ENCODE measurements around the gene SYNJ1. TPM values are rescaled to one million over a fixed set of nuclear protein-coding genes. Genes with fewer than 3 reads are reported as not detected.
"Not testable (repeated sequence)": the region's sequence is repeated elsewhere in the genome, so short reads cannot be mapped to it uniquely, and the experiment has no call there.

The SYNJ1 gene, protein sequence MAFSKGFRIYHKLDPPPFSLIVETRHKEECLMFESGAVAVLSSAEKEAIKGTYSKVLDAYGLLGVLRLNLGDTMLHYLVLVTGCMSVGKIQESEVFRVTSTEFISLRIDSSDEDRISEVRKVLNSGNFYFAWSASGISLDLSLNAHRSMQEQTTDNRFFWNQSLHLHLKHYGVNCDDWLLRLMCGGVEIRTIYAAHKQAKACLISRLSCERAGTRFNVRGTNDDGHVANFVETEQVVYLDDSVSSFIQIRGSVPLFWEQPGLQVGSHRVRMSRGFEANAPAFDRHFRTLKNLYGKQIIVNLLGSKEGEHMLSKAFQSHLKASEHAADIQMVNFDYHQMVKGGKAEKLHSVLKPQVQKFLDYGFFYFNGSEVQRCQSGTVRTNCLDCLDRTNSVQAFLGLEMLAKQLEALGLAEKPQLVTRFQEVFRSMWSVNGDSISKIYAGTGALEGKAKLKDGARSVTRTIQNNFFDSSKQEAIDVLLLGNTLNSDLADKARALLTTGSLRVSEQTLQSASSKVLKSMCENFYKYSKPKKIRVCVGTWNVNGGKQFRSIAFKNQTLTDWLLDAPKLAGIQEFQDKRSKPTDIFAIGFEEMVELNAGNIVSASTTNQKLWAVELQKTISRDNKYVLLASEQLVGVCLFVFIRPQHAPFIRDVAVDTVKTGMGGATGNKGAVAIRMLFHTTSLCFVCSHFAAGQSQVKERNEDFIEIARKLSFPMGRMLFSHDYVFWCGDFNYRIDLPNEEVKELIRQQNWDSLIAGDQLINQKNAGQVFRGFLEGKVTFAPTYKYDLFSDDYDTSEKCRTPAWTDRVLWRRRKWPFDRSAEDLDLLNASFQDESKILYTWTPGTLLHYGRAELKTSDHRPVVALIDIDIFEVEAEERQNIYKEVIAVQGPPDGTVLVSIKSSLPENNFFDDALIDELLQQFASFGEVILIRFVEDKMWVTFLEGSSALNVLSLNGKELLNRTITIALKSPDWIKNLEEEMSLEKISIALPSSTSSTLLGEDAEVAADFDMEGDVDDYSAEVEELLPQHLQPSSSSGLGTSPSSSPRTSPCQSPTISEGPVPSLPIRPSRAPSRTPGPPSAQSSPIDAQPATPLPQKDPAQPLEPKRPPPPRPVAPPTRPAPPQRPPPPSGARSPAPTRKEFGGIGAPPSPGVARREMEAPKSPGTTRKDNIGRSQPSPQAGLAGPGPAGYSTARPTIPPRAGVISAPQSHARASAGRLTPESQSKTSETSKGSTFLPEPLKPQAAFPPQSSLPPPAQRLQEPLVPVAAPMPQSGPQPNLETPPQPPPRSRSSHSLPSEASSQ (N-terminal part only)
- 10 to 100 TPM; 13.7 to 16.1 TPM for total RNA-seq
- total RNA-seq, result 23.2 to 27.8 reads per million in 2 donors

DNA sequence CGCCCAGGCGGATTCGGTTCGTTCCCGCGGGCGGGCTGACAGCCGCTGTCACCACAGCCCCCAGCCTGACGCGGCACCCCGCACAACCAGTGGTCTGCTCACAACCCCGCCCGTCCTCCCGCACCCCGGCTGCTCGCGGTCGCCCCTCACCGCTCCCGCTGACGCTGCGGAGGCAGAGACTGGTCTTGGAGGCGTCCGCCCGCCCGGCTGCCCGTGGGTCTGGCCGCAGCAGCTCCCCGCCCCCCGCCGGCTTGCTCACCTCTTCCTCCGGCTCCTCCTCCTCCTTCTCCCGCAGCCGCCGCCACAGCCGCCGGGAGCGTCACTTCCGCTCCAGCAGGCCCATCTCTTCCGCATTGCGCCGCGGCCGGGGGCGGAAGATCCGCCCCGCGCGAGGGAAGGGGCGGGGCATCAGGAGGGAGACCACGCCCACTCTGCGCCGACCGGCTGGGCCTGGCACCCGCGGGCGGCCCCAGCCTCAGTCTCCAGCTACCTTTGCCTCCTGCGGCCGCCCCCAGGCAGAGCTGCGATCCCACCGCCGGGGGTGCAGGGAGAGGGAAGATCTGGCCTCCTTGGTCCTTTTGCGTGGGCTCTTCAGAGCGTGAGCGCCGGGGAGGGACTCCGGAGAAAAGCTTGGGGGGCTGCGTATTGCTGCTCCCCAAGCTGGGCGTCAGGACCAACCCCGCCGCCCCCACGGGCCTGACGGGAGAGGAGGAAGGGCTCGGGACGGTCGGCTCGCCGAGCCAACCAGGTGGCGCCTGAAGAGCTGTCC lies at the start of gene SYNJ1:
TSS of gene SYNJ1 (minus strand) at position 327 of the 769 bp plus-strand sequence. CDS start 1,118 bp downstream, outside the sequence.
- no peaks in the 10 kb centered on the region for H3K9me3 ChIP-seq (ENCODE audit: control insufficient read depth, low read length, poor library complexity, severe bottlenecking)
- no peaks in the 10 kb centered on the region for H3K27me3 Mint-ChIP-seq
- peaks cover 5% of the 10 kb centered on the region for H3K36me3 Mint-ChIP-seq (ENCODE audit: low read depth)
- peak within 1 kb of the TSS; percentile 97 for H3K4me3 Mint-ChIP-seq
- H3K4me1 Mint-ChIP-seq, result peaks cover 30% of the 10 kb centered on the region
- ATAC-seq, result peak; percentile 91
- DNase-seq, result peak; percentile 90 to 93 (median 93)
- H3K27ac Mint-ChIP-seq, result peak within 1 kb of the TSS; percentile 83

- no peak overlapping the region for H3K4me3 Mint-ChIP-seq
- no peaks in the 10 kb centered on the region for H3K36me3 Mint-ChIP-seq (ENCODE audit: low read depth)
- H3K9me3 ChIP-seq (ENCODE audit: control insufficient read depth, low read length, poor library complexity, severe bottlenecking), result no peaks in the 10 kb centered on the region
- no peaks in the 10 kb centered on the region for H3K27me3 Mint-ChIP-seq
- ATAC-seq, result no peak
- H3K27ac Mint-ChIP-seq, result no peak overlapping the region
- peaks cover 2% of the 10 kb centered on the region for H3K4me1 Mint-ChIP-seq
- no peak for DNase-seq
These were observed 49.5 kb upstream of the SYNJ1 start for GRCh38 chr21:32777269-32777668.

- peaks cover under 1% of the 10 kb centered on the region for H3K36me3 Mint-ChIP-seq (ENCODE audit: low read depth)
- H3K27me3 Mint-ChIP-seq, result no peaks in the 10 kb centered on the region
- H3K4me3 Mint-ChIP-seq, result no peak overlapping the region
- peaks cover 6% of the 10 kb centered on the region for H3K4me1 Mint-ChIP-seq
- H3K27ac Mint-ChIP-seq, result no peak overlapping the region
- H3K9me3 ChIP-seq (ENCODE audit: control insufficient read depth, low read length, poor library complexity, severe bottlenecking), result no peaks in the 10 kb centered on the region
- DNase-seq (no peak), ATAC-seq (no peak)
These were observed 48.9 kb upstream of the SYNJ1 start for GRCh38 chr21:32776743-32777142.

DNA sequence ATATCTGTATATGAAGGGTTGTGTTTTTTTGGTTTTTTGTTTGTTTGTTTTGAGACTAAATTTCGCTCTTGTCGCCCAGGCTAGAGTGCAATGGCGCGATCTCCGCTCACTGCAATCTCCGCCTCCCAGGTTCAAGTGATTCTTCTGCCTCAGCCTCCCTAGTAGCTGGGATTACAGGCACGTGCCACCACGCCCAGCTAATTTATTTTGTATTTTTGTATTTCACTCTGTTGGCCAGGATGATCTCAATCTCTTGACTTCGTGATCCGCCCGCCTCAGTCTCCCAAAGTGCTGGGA lies 45.2 kb upstream of the SYNJ1 start:
- Mint-ChIP-seq H3K4me1 (peaks cover 31% of the 10 kb centered on the region), H3K4me3 (peak overlapping the region; percentile 92), H3K36me3 (ENCODE audit: low read depth) (peaks cover 11% of the 10 kb centered on the region), H3K27ac (peak overlapping the region; percentile 96)
- ATAC-seq; DNase-seq; H3K27me3 Mint-ChIP-seq; H3K9me3 ChIP-seq (ENCODE audit: control insufficient read depth, low read length, poor library complexity, severe bottlenecking): not testable (repeated sequence)

DNA sequence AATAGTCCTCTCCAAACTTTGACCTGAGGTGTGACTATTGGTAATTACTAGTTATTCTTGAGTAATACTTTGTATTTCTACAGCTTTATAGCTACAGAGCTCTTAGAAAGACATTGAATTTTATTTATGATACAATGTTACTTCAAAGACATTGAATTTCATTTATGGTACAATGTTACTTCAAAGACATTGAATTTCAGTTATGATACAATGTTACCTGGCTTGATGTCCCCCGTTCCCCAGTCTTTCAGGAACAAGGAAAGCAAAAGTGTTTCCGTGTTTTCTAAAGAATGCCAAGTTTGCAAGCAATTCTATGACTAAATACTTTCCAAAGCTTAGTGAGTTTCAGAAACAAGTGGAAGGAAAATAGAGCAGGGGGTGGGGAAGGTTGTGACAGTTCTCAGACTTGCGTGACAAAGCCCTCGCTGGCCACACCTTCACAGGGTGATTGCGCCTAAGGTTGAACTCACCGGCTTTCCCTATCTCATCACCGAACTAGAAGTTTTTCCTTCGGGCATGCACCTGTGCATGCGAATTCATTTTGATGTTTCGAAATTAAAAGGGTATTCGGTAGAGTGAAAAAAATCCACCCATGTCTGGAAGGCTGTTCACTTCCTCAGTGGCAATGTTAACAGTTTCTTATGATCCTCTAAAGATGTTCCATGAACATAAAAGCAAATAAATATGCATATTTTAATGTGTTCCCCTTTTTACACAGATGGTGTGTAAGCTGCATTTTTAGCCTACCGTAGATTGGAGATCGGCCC lies 44.7 kb upstream of the SYNJ1 start:
- H3K9me3 ChIP-seq (ENCODE audit: control insufficient read depth, low read length, poor library complexity, severe bottlenecking), result no peaks in the 10 kb centered on the region
- peak; percentile 12 to 25 (median 14) for DNase-seq
- ATAC-seq, result no peak
- Mint-ChIP-seq H3K36me3 (ENCODE audit: low read depth) (peaks cover 11% of the 10 kb centered on the region), H3K27me3 (no peaks in the 10 kb centered on the region), H3K4me1 (peaks cover 34% of the 10 kb centered on the region), H3K27ac (peak overlapping the region; percentile 96), H3K4me3 (peak overlapping the region; percentile 92)

DNA sequence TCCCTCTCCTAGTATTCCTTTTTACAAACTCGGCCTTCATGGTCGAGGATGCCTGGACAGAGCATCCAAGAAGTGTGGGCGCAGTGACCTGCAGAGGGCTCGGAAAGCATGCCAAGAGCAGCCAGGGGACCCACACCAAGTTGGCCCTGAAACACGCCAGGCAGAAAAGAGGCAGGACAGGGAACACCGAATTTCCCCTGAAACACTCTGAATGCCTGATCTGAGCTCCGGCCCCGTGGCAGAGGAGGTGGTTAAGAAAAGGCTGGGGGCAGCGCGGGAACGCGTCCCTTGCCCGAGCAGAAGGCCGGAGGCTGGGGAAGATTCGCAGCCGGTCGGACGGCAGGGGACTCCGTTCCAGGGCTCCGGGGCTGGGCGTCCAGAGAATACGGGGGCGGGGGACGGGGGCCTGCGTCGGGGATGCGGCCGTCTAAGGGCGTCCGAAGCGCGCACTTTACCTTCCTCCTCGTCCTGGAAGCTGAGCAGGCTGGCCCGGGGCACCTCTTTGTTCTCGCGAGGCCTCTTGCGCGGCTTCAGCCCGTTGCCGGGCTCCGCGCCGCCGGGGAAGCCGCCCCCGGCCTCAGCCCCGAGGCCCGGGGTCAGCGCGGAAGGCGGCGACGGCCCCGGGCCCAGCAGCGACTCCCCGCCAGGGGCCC lies 43.2 kb upstream of the SYNJ1 start:
- H3K9me3 ChIP-seq (ENCODE audit: control insufficient read depth, low read length, poor library complexity, severe bottlenecking), result no peaks in the 10 kb centered on the region
- Mint-ChIP-seq H3K4me1 (peaks cover 48% of the 10 kb centered on the region), H3K27me3 (no peaks in the 10 kb centered on the region), H3K27ac (peak overlapping the region; percentile 96), H3K4me3 (peak overlapping the region; percentile 97), H3K36me3 (ENCODE audit: low read depth) (peaks cover 15% of the 10 kb centered on the region)
- DNase-seq, result peak in 1 of 3 donors; percentile 35
- peak; percentile 39 for ATAC-seq

- no peak for ATAC-seq
- Mint-ChIP-seq H3K4me3 (peak overlapping the region; percentile 41), H3K27ac (peak overlapping the region; percentile 37), H3K36me3 (ENCODE audit: low read depth) (peaks cover 19% of the 10 kb centered on the region), H3K27me3 (no peaks in the 10 kb centered on the region), H3K4me1 (peaks cover 60% of the 10 kb centered on the region)
- H3K9me3 ChIP-seq (ENCODE audit: control insufficient read depth, low read length, poor library complexity, severe bottlenecking), result no peaks in the 10 kb centered on the region
- DNase-seq, result no peak
These were observed 40.7 kb upstream of the SYNJ1 start for GRCh38 chr21:32768530-32768929.

DNA sequence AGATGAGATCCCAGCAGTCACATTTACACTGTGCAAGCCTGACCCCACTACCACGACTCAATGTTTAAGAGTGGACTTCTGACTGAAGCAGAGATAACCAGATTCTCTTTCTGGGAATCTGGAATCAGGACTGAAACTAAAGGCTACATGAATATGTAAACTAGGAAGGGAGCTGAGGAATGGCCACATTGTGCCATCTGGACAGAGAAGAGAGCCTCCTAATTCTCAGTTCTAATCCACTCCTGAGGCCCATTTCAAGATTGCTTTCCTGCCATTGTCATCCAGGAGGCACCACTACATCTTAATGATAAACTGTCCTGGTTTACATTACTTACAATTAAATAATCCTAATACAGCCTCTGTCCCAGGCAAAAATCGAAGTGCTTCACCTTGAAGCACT lies 37.2 kb upstream of the SYNJ1 start:
- ATAC-seq, result no peak
- Mint-ChIP-seq H3K27ac (peak overlapping the region; percentile 93), H3K4me1 (peaks cover 50% of the 10 kb centered on the region), H3K27me3 (no peaks in the 10 kb centered on the region), H3K36me3 (ENCODE audit: low read depth) (peaks cover 19% of the 10 kb centered on the region), H3K4me3 (no peak overlapping the region)
- no peaks in the 10 kb centered on the region for H3K9me3 ChIP-seq (ENCODE audit: control insufficient read depth, low read length, poor library complexity, severe bottlenecking)
- no peak for DNase-seq

DNA sequence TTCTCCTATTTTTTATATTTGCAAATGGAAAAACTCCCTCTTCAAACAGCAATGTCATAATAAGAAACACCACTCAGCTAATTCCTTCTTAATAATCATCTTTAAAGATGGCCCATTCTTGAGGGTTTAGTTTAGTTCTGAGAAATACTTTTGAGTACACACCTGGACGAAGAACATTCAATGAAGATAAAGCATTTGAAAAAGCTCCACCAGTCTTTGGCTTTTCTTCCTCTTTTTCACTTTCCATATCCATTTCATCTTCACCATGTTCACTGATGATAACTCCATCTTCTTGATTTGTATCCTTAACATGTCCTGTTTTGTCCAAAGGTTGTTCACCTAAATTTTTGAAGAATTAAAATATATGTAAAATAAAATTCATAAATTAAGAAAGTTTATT lies 36.4 kb upstream of the SYNJ1 start:
- Mint-ChIP-seq H3K4me3 (no peak overlapping the region), H3K27ac (no peak overlapping the region), H3K27me3 (no peaks in the 10 kb centered on the region), H3K4me1 (peaks cover 43% of the 10 kb centered on the region), H3K36me3 (ENCODE audit: low read depth) (peaks cover 19% of the 10 kb centered on the region)
- DNase-seq, result no peak
- no peak for ATAC-seq
- no peaks in the 10 kb centered on the region for H3K9me3 ChIP-seq (ENCODE audit: control insufficient read depth, low read length, poor library complexity, severe bottlenecking)

DNA sequence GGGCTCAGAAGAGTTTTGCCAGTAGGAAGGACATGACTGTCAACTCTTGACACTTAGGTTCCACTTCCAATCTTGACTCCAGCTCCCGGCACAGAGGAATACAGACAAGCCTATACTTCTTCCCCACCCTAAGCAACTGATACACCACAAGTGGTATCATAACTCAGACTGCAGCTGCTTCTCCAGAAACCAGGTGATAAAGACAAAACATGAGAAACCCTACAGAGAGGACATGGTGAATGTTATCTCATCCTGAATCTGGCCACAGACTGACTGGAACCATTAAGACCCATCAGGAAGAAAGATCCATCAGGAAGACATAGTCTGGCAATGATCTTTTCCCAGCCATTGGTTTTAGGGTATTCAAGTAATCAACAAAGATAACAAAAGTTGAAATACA lies 30.0 kb upstream of the SYNJ1 start:
- H3K4me3 Mint-ChIP-seq, result no peak overlapping the region
- H3K27ac Mint-ChIP-seq, result peak overlapping the region; percentile 49
- H3K4me1 Mint-ChIP-seq, result peaks cover 8% of the 10 kb centered on the region
- DNase-seq (no peak), ATAC-seq (no peak)
- no peaks in the 10 kb centered on the region for H3K9me3 ChIP-seq (ENCODE audit: control insufficient read depth, low read length, poor library complexity, severe bottlenecking)
- H3K27me3 Mint-ChIP-seq, result no peaks in the 10 kb centered on the region
- peaks cover 6% of the 10 kb centered on the region for H3K36me3 Mint-ChIP-seq (ENCODE audit: low read depth)

GRCh38 chr21:32756096-32756495 lies 28.3 kb upstream of the SYNJ1 start:
- DNase-seq (no peak), ATAC-seq (no peak)
- no peaks in the 10 kb centered on the region for H3K9me3 ChIP-seq (ENCODE audit: control insufficient read depth, low read length, poor library complexity, severe bottlenecking)
- Mint-ChIP-seq H3K4me1 (peaks cover 7% of the 10 kb centered on the region), H3K27ac (peak overlapping the region; percentile 11), H3K27me3 (no peaks in the 10 kb centered on the region), H3K36me3 (ENCODE audit: low read depth) (peaks cover 6% of the 10 kb centered on the region), H3K4me3 (no peak overlapping the region)

All from T-helper 17 cell (primary cell).